Peyer's patch (tissue), 4 donors: ENCODE results near the gene RPL22.

Experiments
- CTCF ChIP-seq, 6 experiments: fragments of 450-650 bp in 4 of 6; fragments of 200-600 bp in 2 of 6; sonication (generic) in 1 of 6; IDR thresholded peaks; one replicate each; pipeline ENCODE4 v1.5.1; 2017 to 2019; ENCODE audit warnings: antibody characterized with exemption in 6 of 6, mild to moderate bottlenecking in 3 of 6, moderate library complexity in 1 of 6
- POLR2A ChIP-seq, 2 donors: fragments of 450-650 bp; IDR thresholded peaks; one replicate each; pipeline ENCODE4 v1.5.1; 2017; ENCODE audit warnings: antibody characterized with exemption in 2 of 2, mild to moderate bottlenecking in 2 of 2, moderate library complexity in 2 of 2

- TF ChIP-seq CTCF (IDR thresholded peaks at IDR 0.05) (no peak), POLR2A (IDR thresholded peaks at IDR 0.05) (no peak)
Measured at GRCh38 chr1:6148497-6149241, 50.7 kb downstream of the RPL22 start.
